Measurements from ENCODE around the gene CNST. TPM values are rescaled to one million over a fixed set of nuclear protein-coding genes. Genes with fewer than 3 reads are reported as not detected.

CNST gene
- total RNA-seq, 1 experiment from 2014 or later: 14.8 TPM

- Histone ChIP-seq H3K27me3 (replicated peaks; ENCODE audit: control insufficient read depth, insufficient read depth, low read length) (no peaks in the 10 kb centered on the region), H3K4me1 (peaks cover 15% of the 10 kb centered on the region; the same call in 1 of the 2 replicates), H3K36me3 (ENCODE audit: control insufficient read depth, insufficient read depth, low read length) (no peaks in the 10 kb centered on the region), H3K4me3 (ENCODE audit: low read depth, low read length) (no peak overlapping the region), H3K9me3 (peaks cover 5% of the 10 kb centered on the region; the same call in 1 of the 2 replicates)
- BruUV-seq (replicated peaks): no TSS peak
- H3K9me3 Mint-ChIP-seq (ENCODE audit: unreplicated experiment): no peaks in the 10 kb centered on the region
- intact Hi-C loops (cut with micrococcal nuclease; ENCODE audit: unreplicated experiment): loop anchor here (5.0 kb wide), 1 partner anchor 100 kb away; the partner anchor contains the start of gene SMYD3
- peak overlapping the region; percentile 70 for H3K27ac Mint-ChIP-seq (ENCODE audit: unreplicated experiment)
- H3K36me3 Mint-ChIP-seq (ENCODE audit: insufficient read depth, unreplicated experiment): peaks cover 9% of the 10 kb centered on the region
- DNase-seq: no peak
- POLR2A ChIA-PET: no interaction called here
- CTCF ChIA-PET: no interaction called here
- no peaks in the 10 kb centered on the region for H3K27me3 Mint-ChIP-seq (ENCODE audit: insufficient read depth, unreplicated experiment)
- TF ChIP-seq, protein P1, sequence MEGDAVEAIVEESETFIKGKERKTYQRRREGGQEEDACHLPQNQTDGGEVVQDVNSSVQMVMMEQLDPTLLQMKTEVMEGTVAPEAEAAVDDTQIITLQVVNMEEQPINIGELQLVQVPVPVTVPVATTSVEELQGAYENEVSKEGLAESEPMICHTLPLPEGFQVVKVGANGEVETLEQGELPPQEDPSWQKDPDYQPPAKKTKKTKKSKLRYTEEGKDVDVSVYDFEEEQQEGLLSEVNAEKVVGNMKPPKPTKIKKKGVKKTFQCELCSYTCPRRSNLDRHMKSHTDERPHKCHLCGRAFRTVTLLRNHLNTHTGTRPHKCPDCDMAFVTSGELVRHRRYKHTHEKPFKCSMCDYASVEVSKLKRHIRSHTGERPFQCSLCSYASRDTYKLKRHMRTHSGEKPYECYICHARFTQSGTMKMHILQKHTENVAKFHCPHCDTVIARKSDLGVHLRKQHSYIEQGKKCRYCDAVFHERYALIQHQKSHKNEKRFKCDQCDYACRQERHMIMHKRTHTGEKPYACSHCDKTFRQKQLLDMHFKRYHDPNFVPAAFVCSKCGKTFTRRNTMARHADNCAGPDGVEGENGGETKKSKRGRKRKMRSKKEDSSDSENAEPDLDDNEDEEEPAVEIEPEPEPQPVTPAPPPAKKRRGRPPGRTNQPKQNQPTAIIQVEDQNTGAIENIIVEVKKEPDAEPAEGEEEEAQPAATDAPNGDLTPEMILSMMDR (IDR thresholded peaks at IDR 0.05; ENCODE audit: insufficient read depth in 1 of 2, low read depth in 1 of 2, low read length in 1 of 2, severe bottlenecking in 1 of 2, unreplicated experiment in 1 of 2): no peak
- no peak overlapping the region for H3K4me3 Mint-ChIP-seq (ENCODE audit: unreplicated experiment)
- no peaks in the 10 kb centered on the region for H3K4me1 Mint-ChIP-seq (ENCODE audit: low read depth, unreplicated experiment)
Measured at GRCh38 chr1:246607462-246607861, 41.2 kb downstream of the CNST start.

DNA sequence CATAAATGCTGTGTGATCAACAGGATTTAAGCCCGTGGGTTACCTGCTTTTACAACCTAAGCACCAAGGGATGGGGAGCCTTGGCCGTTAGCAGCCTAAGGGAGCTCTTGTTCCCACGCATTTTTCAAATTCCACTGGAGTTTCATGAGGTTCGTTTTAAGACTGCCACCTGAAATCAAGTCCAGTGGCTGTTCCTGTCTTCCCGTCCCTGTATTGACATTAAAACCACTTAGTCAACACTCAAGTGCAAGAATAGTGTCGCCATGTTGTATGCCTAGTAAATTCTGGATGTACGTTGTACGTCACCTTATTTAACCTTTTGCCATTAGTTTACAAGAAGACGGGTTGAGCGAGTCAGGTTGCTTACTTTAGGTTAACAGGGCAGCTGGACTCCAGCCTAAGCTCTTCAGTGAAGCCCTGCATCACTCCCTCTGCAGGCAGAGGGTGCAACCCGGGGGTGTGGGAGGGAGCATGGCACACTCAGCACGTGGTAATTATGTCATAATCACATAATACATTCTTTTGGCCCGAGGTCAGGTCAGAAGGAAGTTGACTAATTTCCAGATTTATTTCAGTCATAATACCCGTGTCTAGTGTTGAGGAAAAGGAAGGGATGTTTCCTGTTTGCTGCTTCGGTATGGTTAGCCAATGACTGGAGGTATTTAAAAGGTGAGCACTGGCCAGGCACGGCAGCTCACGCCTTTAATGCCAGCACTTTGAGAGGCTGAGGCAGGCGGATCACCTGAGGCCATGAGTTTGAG is 42.5 kb downstream of the CNST start:
- intact Hi-C loops (cut with micrococcal nuclease; ENCODE audit: unreplicated experiment): loop anchor here (1.0 to 5.0 kb wide), 3 partner anchors 25 to 101 kb away; partner anchors contain the start of genes CNST, SMYD3 and TFB2M
- Mint-ChIP-seq H3K4me3 (ENCODE audit: unreplicated experiment) (peak overlapping the region; percentile 63), H3K9me3 (ENCODE audit: unreplicated experiment) (no peaks in the 10 kb centered on the region), H3K27me3 (ENCODE audit: insufficient read depth, unreplicated experiment) (no peaks in the 10 kb centered on the region), H3K27ac (ENCODE audit: unreplicated experiment) (peak overlapping the region; percentile 70), H3K36me3 (ENCODE audit: insufficient read depth, unreplicated experiment) (peaks cover 14% of the 10 kb centered on the region), H3K4me1 (ENCODE audit: low read depth, unreplicated experiment) (no peaks in the 10 kb centered on the region)
- Histone ChIP-seq H3K27me3 (replicated peaks; ENCODE audit: control insufficient read depth, insufficient read depth, low read length) (no peaks in the 10 kb centered on the region), H3K4me3 (ENCODE audit: low read depth, low read length) (peak overlapping the region; percentile 5; the same call in 1 of the 2 replicates), H3K4me1 (peaks cover 15% of the 10 kb centered on the region; the same call in 1 of the 2 replicates), H3K36me3 (ENCODE audit: control insufficient read depth, insufficient read depth, low read length) (no peaks in the 10 kb centered on the region), H3K9me3 (no peaks in the 10 kb centered on the region)
- no TSS peak for BruUV-seq (replicated peaks)
- POLR2A ChIA-PET: interaction anchor here (0.8 kb wide), 1 partner anchor 41 kb away, joined by 3 read pairs; no protein-coding TSS in a partner anchor
- TF ChIP-seq, protein P1 (IDR thresholded peaks at IDR 0.05; ENCODE audit: insufficient read depth in 1 of 2, low read depth in 1 of 2, low read length in 1 of 2, severe bottlenecking in 1 of 2, unreplicated experiment in 1 of 2): peak in 1 of 2 experiments; percentile 33
- peak; percentile 89 to 91 for DNase-seq
- CTCF ChIA-PET: no interaction called here

DNA sequence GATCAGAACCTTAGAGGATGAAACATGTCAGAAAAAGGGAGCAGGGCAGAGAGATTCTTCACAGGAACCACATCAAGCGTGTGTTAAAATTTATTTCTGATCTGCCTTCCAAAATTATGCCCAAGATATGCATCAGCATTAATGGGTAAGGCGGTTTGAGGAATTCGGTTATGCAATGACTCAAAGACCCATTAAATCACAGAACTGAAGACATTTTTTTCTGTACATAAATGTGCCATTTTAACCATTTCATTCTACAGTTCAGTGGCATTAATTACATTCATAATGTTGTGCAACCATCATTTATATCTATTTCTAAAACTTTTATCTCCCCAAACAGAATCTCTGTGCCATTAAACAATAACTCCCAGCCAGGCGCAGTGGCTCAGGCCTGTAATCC is 43.4 kb downstream of the CNST start:
- Histone ChIP-seq H3K27me3 (replicated peaks; ENCODE audit: control insufficient read depth, insufficient read depth, low read length) (no peaks in the 10 kb centered on the region), H3K36me3 (ENCODE audit: control insufficient read depth, insufficient read depth, low read length) (no peaks in the 10 kb centered on the region), H3K9me3 (no peaks in the 10 kb centered on the region), H3K4me1 (peaks cover 15% of the 10 kb centered on the region; the same call in 1 of the 2 replicates), H3K4me3 (ENCODE audit: low read depth, low read length) (no peak overlapping the region)
- Mint-ChIP-seq H3K27me3 (ENCODE audit: insufficient read depth, unreplicated experiment) (no peaks in the 10 kb centered on the region), H3K36me3 (ENCODE audit: insufficient read depth, unreplicated experiment) (peaks cover 15% of the 10 kb centered on the region), H3K4me3 (ENCODE audit: unreplicated experiment) (no peak overlapping the region), H3K9me3 (ENCODE audit: unreplicated experiment) (no peaks in the 10 kb centered on the region), H3K4me1 (ENCODE audit: low read depth, unreplicated experiment) (no peaks in the 10 kb centered on the region), H3K27ac (ENCODE audit: unreplicated experiment) (no peak overlapping the region)
- intact Hi-C loops (cut with micrococcal nuclease; ENCODE audit: unreplicated experiment): loop anchor here (5.0 kb wide), 1 partner anchor 102 kb away; the partner anchor contains the start of gene SMYD3
- TF ChIP-seq, protein P1 (IDR thresholded peaks at IDR 0.05; ENCODE audit: insufficient read depth in 1 of 2, low read depth in 1 of 2, low read length in 1 of 2, severe bottlenecking in 1 of 2, unreplicated experiment in 1 of 2): no peak
- CTCF ChIA-PET: no interaction called here
- DNase-seq: no peak
- POLR2A ChIA-PET: no interaction called here
- no TSS peak for BruUV-seq (replicated peaks)

Data from Caco-2 (cell line).